Gastrocnemius medialis (tissue), 4 donors: ENCODE measurements around the gene ABCC8.

Experiments used
- POLR2A ChIP-seq, 2 donors: fragments of 450-650 bp; IDR thresholded peaks; one replicate each; pipeline ENCODE4 v1.6.1; 2017; ENCODE audit warnings: antibody characterized with exemption in 2 of 2, mild to moderate bottlenecking in 2 of 2, moderate library complexity in 2 of 2
- TF ChIP-seq, protein P1 (sequence below), 5 experiments: fragments of 450-650 bp in 3 of 5; fragments of 200-600 bp in 2 of 5; sonication (generic) in 2 of 5; IDR thresholded peaks in 4 of 5; conservative IDR thresholded peaks in 1 of 5; 1 replicate in 4 of 5; 2 replicates in 1 of 5; pipeline ENCODE4 v1.5.1; 2016 to 2019; ENCODE audit warnings: antibody characterized with exemption in 5 of 5, mild to moderate bottlenecking in 3 of 5, moderate library complexity in 3 of 5

DNA sequence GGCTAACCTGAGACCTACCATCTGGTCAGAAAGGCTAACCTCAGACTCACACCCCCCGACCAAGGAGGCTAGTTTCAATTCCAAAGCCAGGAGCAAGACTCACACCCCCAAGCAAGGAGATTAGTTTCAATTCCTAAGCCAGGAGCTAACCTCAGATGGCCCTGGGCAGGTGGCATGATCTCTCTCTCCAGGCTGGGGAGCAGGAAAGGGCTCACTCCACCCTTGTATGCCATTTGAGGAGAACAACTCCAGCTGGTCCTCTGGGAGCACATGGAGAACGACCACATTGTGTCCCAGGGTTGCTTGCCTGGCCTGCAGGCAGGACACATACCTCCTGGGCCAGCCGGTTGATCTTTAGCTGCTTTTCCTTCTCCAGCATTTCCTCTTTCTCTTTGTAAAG is 34.9 kb upstream of the ABCC8 start:
- TF ChIP-seq, protein P1, sequence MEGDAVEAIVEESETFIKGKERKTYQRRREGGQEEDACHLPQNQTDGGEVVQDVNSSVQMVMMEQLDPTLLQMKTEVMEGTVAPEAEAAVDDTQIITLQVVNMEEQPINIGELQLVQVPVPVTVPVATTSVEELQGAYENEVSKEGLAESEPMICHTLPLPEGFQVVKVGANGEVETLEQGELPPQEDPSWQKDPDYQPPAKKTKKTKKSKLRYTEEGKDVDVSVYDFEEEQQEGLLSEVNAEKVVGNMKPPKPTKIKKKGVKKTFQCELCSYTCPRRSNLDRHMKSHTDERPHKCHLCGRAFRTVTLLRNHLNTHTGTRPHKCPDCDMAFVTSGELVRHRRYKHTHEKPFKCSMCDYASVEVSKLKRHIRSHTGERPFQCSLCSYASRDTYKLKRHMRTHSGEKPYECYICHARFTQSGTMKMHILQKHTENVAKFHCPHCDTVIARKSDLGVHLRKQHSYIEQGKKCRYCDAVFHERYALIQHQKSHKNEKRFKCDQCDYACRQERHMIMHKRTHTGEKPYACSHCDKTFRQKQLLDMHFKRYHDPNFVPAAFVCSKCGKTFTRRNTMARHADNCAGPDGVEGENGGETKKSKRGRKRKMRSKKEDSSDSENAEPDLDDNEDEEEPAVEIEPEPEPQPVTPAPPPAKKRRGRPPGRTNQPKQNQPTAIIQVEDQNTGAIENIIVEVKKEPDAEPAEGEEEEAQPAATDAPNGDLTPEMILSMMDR (IDR thresholded peaks at IDR 0.05 in 4 of 5, conservative IDR thresholded peaks at IDR 0.05 in 1 of 5), result no peak
- no peak for TF ChIP-seq POLR2A (IDR thresholded peaks at IDR 0.05)
